HCT116 (cell line): ENCODE measurements around the gene MRPL18.

Source experiments
- ATF3 ChIP-seq: IDR thresholded peaks from 2 replicates; pipeline ENCODE4 v1.6.1; 2012
- CEBPB ChIP-seq: IDR thresholded peaks from 2 replicates; pipeline ENCODE4 v1.6.1; 2012; ENCODE audit warnings: low read depth
- CTCF ChIP-seq, 3 experiments: fragments of 200-600 bp in 1 of 3; sonication (generic) in 1 of 3; IDR thresholded peaks in 2 of 3; conservative IDR thresholded peaks in 1 of 3; 2 replicates each; pipeline ENCODE4 v1.5.1; 2012 to 2017; ENCODE audit warnings: low read depth in 2 of 3, low read length in 2 of 3, antibody characterized with exemption in 1 of 3, borderline replicate concordance in 1 of 3, control low read depth in 1 of 3, mild to moderate bottlenecking in 1 of 3, mixed read lengths in 1 of 3, mixed run types in 1 of 3, moderate library complexity in 1 of 3; ENCODE audit not compliant: insufficient read depth in 1 of 3
- EZH2 ChIP-seq: fragments of 200-600 bp; sonication (generic); IDR thresholded peaks from 2 replicates; pipeline ENCODE4 v1.6.1; 2017; ENCODE audit warnings: antibody characterized with exemption, mixed run types
- FOSL1 ChIP-seq: IDR thresholded peaks from 2 replicates; pipeline ENCODE4 v1.6.1; 2012; ENCODE audit warnings: low read depth
- MAX ChIP-seq: IDR thresholded peaks from 2 replicates; pipeline ENCODE4 v1.6.1; 2012
- POLR2A ChIP-seq: IDR thresholded peaks from 2 replicates; pipeline ENCODE4 v1.7.0; 2011; ENCODE audit warnings: borderline replicate concordance; ENCODE audit not compliant: insufficient read depth, insufficient read length; ENCODE audit errors: extremely low read depth
- POLR2AphosphoS5 ChIP-seq: IDR thresholded peaks from 2 replicates; pipeline ENCODE4 v1.6.1; 2011; ENCODE audit warnings: mild to moderate bottlenecking, low read depth, low read length, moderate library complexity
- RAD21 ChIP-seq: IDR thresholded peaks from 2 replicates; pipeline ENCODE4 v1.6.1; 2012; ENCODE audit warnings: low read depth, mild to moderate bottlenecking
- SIN3A ChIP-seq: IDR thresholded peaks from 2 replicates; pipeline ENCODE4 v1.6.1; 2012; ENCODE audit warnings: low read depth
- TCF7L2 ChIP-seq: IDR thresholded peaks from 2 replicates; pipeline ENCODE4 v1.7.0; 2011; ENCODE audit warnings: borderline replicate concordance, inconsistent platforms; ENCODE audit not compliant: insufficient read depth, insufficient read length; ENCODE audit errors: extremely low read depth
- YY1 ChIP-seq: IDR thresholded peaks from 2 replicates; pipeline ENCODE4 v1.6.1; 2011; ENCODE audit warnings: low read length, low read depth, moderate library complexity, mild to moderate bottlenecking; ENCODE audit not compliant: insufficient replicate concordance; ENCODE audit errors: extremely low read depth
- ZBTB33 ChIP-seq: IDR thresholded peaks from 2 replicates; pipeline ENCODE4 v1.6.1; 2011; ENCODE audit warnings: mild to moderate bottlenecking, low read length, moderate library complexity; ENCODE audit not compliant: insufficient replicate concordance; ENCODE audit errors: extremely low read depth
- ZNF274 ChIP-seq: fragments of 200-500 bp; sonication (Bioruptor generic); IDR thresholded peaks from 2 replicates; pipeline ENCODE4 v1.6.1; 2014; ENCODE audit warnings: mild to moderate bottlenecking, low read depth, low read length, inconsistent platforms

GRCh38 chr6:159838020-159838744 is 47.9 kb downstream of the MRPL18 start:
- TF ChIP-seq CTCF (IDR thresholded peaks at IDR 0.05 in 2 of 3, conservative IDR thresholded peaks at IDR 0.05 in 1 of 3; ENCODE audit: borderline replicate concordance in 1 of 3, insufficient read depth in 1 of 3, low read depth in 2 of 3, low read length in 2 of 3) (no peak), POLR2A (no peak), RAD21 (no peak), ATF3 (no peak), FOSL1 (no peak), CEBPB (no peak), TCF7L2 (no peak), POLR2AphosphoS5 (no peak), ZBTB33 (no peak), ZNF274 (no peak), SIN3A (no peak), YY1 (no peak), EZH2 (no peak), MAX (no peak)
